GM18867 (cell line): ENCODE results near the gene KLC3.
"Not testable (repeated sequence)": the region's sequence is repeated elsewhere in the genome, so short reads cannot be mapped to it uniquely, and the experiment has no call there.

Experiments
- ATAC-seq: cut with Tn5 transposase; IDR thresholded peaks from one replicate; pipeline ENCODE4 v1.9.1; 2021; ENCODE audit warnings: mild to moderate bottlenecking, moderate library complexity; ENCODE audit not compliant: unreplicated experiment

KLC3 gene

DNA sequence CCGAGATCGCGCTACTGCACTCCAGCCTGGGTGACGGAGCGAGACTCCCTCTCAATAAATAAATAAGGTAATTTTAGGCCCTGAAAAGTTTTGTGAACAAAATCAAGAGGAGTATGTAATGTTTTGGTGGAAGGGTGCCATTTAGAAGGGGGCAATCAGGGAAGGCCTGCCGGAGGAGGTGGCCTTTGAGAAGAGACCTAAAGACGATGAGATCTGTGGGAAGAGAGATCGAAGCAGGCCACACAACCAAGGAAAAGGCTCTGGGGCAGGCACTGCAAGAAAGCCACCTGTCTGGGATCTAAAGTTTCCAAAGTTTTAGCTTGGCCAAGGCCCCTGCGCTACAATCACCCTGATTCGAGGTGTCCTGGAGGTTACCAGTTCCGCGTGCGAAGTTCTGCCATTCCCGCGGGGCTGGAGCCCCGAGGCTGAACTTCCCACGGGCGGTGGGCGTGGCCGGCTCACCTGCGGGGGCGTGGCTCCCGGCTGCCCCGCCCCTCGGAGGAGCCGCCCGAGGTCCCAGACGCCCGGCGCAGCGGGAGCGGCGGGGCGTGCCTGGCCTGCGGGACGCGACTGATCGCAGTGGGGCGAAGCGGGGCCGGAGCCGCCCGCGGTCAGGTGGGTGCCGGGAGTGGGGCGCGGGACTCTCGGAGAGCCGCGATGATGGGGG, at the start of gene KLC3:
TSS of gene KLC3 (plus strand) at position 519 of the 667 bp plus-strand sequence. CDS start 4,792 bp downstream, outside the sequence.
- ATAC-seq: no peak

DNA sequence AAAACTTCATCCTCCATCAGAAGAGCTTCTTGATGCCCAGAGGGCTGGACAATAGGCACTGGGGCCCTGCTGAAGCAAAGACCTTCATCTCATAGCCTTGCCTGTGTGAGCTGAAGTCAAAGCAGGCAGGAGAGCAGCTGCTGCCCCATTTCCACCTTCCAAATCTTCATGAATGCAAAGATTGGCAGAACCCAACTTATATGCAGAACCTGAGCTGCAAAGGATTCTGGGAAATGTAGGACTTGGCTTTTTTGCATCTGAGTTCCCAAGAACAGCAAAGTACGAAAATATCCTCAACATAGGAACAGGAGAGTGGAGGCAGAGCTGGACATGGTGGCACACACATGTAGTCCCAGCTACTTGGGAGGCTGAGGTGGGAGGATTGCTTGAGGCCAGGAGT, 48.7 kb upstream of the KLC3 start:
- ATAC-seq: no peak

DNA sequence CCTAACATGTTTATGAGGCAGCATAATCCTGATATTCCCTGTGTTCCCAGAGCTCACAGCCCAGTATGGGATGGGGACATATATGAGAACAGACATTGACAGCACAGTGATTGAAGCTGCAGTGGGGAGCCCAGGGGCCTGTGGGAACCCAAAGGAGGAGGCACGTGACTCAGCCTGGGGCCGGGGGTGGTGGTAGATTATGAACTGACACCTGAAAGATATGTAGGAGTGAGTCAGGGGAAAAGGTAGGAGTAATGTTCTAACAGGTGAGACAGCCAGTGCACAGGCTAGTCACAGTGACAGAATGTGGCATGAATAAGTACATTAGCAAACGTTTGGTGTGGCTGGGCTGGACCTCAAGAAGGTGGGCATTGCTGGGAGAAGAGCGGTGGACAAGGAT, 46.9 kb upstream of the KLC3 start:
- no peak for ATAC-seq

DNA sequence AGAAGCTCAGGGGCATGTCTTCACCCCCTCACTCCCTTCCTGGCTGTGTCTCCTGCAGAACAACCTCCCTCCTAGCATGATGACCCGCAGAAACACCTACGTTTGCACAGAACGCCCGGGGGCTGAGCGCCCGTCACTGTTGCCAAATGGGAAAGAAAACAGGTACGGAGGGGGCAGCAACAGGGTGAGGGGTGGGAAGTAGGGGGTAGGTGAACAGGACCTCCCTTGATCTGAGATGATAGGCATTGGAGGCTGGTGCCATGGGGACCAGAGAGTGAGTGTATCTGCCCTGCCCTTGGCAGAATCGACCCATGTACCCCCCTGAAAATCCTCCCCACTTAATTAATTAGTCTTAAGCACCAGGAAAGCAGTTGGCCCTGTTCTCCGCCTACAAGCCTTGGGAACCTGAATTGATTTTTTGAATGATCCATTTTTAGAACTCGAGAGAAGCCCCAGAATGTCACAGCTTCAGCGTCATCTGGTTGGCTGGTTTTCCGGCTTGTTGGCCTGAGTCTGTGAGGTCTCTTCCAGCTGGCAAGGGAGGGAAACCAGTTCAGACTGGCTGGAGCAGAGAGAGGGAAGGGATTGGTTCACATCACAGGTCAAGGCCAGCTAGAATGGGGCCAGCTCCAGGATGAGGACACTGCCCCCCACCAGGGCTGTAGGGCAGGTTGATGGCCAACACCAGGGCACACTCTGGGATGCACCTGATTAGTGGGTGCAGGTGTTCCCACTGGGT, 46.1 kb upstream of the KLC3 start:
- no peak for ATAC-seq

DNA sequence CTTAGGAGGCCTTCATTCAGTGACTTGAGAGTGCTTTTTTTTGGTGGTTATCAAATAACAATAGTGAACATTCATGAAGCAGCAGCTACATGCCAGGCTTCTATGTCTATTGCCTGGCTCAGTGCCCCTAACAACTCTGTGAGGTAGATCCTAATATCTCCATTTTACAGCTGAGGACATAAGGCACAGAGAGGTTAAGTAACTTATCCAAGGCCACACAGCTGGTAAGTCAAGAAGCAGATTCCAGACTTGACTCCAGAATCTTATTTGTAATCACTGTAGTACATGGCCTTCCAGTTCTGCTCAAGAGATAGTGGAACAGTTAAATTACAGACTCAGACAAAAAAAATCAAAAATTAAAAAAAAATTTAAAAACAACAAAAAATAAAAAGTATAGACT, 44.7 kb upstream of the KLC3 start:
- ATAC-seq: no peak

DNA sequence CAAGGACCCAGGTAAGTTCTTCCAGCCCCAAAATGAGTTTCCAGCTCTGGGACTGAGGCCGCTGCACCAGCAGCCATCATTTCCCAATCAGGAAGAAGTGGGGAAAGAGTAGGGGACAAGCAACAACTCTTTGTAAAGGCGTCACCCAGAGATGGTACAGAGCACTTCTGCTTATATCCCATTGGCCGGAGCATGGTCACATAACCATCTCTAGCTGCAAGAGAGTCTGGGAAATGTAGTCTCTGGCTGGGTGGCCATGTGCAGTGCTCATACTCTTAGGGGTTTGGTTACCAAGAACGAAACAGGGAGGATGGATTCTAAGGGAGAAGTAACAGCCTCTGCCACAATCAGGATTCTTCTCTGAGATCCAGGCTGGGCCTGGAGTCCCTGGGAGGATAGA, 44.2 kb upstream of the KLC3 start:
- ATAC-seq: no peak

DNA sequence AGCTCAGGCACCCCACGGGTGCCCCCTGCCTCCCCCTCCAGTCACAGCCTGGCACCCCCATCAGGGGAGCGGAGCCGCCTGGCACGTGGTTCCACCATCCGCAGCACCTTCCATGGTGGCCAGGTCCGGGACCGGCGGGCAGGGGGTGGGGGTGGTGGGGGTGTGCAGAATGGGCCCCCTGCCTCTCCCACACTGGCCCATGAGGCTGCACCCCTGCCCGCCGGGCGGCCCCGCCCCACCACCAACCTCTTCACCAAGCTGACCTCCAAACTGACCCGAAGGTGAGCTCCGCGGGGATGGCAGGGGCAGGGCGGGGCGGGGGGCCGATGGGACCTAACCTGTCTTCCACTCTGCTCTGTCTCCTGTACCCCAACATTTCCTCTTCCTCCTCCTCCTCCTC, 42.9 kb upstream of the KLC3 start:
- ATAC-seq: no peak

DNA sequence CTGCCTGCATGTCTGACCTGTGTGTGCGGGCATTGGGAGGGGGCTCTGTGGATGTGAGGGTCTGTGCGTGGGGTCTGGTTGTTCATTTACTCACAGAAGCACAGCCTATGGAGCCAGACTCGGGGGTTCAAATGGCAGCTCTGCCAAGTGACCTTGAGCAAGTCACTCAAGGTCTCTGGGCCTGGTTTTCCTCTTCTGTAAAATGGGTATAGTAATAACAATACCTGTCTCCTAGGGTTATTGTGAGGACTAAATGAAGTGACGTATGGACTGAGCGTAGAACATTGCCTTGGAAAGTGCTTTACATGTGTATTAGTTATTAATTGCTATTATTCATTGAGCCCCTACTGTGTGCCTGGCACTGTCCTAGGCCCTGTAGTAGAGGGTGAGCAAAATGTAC, 42.3 kb upstream of the KLC3 start:
- ATAC-seq: no peak

DNA sequence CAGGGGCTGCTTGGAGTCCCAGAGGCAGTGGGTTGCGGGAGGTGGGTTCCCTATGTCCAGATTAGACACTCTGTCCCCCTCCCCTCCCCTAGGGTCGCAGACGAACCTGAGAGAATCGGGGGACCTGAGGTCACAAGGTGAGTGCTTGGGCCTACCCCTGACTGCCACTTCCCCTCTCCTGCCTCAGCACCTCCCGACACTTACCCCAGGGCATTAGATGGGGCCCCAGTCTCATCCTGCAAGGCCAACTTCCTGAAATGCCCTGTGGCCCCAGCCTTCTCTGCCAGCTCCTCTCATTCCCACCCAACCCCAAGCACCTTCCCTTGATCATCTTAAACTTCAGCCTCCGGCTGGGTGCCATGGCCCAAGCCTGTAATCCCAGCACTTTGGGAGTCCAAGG, 40.8 kb upstream of the KLC3 start:
- ATAC-seq: no peak

DNA sequence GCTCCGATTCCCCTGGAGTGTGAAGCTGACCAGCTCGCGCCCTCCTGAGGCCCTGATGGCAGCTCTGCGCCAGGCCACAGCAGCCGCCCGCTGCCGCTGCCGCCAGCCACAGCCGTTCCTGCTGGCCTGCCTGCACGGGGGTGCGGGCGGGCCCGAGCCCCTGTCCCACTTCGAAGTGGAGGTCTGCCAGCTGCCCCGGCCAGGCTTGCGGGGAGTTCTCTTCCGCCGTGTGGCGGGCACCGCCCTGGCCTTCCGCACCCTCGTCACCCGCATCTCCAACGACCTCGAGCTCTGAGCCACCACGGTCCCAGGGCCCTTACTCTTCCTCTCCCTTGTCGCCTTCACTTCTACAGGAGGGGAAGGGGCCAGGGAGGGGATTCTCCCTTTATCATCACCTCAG, 38.1 kb upstream of the KLC3 start:
- ATAC-seq: no peak

DNA sequence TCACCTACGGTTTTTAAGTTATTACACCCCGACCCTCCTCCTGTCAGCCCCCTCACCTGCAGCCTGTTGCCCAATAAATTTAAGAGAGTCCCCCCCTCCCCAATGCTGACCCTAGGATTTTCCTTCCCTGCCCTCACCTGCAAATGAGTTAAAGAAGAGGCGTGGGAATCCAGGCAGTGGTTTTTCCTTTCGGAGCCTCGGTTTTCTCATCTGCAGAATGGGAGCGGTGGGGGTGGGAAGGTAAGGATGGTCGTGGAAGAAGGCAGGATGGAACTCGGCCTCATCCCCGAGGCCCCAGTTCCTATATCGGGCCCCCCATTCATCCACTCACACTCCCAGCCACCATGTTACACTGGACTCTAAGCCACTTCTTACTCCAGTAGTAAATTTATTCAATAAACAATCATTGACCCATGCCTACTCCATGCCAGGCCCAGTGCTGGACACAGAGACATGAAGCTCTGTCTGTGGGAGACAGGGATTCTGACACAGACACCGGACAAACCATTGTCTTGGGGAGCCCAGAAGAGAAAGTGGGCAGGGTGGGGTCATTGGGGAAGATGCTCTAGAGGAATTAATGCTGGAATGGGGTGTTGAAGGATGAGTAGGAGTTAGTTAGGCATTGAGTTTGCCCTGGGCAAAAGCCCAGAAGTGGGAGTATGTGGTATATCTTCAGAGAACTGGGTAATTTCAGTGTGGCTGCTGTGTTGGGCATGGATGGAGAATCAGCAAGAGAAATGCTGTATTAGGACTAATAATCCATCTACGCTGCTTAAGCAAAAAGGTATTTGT, 37.1 kb upstream of the KLC3 start:
- ATAC-seq: no peak

DNA sequence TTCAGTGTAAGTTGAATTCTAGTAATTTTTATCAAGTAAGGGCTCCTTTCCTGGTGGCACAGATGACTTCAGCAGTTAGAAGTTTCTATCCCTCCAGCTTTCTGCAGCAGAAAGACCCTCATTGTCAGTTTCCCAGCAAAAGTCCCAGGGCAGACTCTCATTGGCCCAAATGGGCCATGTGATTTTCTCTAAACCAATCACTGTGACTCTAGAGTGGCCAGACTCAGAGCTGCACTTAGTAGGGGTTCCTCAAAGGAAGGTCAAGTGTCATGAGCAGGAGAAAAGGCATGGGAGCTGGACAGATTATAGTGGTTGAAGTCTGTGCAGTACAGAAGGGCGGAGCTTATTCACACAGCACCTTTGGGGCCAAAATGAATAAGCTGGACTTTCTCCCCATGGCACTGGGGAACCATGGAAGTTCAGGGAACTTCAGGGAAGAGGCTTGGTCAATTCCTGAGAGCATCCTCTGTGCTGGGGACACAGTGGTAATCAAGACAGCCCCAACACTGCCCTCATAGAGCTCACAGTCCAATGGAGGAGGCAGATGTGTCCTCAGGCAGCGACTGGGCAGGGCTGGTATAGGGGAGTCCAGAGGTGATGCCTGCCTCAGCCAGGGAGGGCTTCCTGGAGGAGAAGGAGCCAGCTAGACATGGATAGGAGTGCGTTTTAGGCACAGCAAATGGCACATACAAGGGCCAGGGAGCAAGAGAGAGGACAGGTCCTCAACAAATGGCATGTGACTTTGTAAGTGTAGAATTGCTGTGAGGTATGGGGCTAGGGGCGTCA, 36.2 kb upstream of the KLC3 start:
- ATAC-seq: no peak

DNA sequence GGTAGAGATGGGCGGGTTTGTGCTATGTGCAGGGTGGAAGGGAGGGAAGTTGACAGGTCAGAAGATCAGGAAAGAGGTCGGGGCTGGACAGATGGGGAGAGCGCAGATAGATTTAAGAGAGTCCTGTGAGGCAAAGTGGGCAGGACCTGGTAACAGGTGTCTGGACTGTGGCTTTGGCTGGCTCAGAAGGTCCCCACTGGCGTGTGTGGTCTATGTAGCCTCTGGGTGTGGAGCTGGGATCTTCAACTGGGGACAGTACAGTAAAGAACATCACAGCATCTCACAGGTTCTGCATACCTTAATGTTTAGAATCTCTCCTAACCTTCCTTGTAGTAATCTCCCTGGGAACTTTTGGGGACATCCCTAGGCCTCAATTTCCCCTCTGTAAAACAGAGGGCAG, 35.5 kb upstream of the KLC3 start:
- ATAC-seq: no peak

DNA sequence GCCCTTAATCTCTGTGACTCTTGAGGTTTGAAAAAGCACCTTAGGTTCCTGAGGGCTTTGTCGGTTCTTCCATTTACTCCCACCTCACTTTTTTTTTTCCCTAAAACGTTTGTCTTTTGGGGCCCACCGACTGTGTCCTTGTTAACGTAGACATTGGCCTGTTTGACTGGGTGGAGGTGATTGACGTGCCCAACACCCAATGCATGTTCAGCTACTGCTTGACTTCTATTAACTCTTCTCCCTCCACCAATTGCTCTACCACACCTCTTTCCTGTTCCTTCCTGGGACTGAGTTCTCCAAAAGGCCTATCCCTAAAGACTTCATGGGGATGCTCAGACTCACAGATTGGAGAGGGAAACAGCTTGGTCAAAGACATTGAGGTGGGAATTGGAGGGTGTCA, 35.1 kb upstream of the KLC3 start:
- no peak for ATAC-seq

DNA sequence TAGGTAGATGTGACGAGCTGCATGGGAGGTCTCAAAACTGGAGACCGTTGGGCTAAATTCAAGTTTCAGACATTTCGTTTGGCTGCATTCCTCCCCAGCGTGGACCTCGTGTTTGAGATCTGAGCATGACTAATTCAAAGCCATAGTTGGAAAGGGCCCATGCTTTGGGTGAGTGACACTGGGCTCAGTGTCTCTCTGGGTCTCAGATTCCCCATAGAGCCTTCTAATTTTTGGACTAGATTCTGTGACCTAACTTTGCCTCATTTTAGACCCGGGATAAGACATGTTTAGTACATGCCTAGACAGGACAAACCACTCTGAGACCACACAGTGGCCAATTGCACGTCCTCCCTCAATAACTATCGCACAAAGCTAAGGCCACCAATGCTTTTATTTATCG, 34.5 kb upstream of the KLC3 start:
- ATAC-seq: no peak

DNA sequence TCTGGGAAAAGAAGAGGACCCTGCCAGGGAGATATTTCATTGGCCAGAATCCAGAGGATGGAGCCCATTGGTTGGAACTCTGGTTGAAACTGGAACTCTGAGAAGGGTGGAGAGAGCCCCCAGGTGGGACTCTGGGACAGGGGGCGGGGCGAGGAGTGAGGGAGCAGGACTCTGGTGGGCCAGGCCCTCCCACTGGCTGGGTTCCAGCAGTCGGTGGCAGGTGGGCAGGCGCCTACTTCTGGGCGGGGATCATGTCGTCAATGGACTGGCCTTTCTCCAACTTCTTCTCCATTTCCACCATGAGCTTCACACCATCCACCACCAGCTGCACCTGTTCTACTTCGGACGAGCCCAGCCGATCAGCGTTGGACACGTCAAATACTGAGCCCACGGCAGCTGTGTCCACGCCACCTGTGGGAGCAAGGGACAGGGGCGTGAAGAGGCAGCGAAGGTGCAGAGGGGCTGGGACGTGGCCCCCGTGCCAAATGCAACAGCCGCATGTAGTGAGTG, 34.0 kb upstream of the KLC3 start:
- no peak for ATAC-seq

DNA sequence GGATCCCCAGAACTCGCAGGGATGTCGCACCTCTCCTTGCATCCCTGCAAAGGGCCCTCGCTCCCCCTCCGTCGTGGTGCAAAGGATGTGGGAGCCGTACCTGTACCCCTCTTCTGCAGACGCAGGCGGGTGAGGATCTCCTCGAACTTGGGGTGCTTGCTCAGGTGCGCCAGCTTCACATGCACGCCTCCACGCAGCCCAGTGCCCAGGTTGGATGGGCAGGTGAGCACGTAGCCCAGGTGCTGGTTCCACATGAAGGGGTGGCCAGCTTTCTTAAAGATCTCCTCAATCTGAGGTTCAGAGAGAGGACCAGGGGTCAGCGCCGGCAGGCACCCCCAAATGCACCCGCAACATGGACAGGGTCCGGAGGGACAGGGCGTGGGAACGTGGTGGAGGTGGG, 33.2 kb upstream of the KLC3 start:
- ATAC-seq: no peak

DNA sequence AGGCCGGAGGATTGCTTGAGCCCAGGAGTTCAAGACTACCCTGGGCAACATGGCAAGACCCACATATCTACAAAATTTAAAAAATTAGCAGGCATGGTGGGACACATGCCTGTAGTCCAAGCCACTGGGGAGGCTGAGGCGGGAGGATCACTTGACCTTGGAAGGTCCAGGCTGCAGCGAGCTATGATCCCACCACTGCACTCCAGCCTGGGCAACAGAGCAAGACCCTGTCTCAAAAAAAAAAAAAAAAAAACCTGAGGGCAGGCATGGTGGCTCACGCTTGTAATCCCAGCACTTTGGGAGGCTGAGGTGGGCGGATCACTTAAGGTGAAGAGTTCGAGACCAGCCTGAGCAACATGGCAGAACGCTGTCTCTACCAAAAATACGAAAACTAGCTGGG, 31.2 kb upstream of the KLC3 start:
- not testable (repeated sequence) for ATAC-seq

DNA sequence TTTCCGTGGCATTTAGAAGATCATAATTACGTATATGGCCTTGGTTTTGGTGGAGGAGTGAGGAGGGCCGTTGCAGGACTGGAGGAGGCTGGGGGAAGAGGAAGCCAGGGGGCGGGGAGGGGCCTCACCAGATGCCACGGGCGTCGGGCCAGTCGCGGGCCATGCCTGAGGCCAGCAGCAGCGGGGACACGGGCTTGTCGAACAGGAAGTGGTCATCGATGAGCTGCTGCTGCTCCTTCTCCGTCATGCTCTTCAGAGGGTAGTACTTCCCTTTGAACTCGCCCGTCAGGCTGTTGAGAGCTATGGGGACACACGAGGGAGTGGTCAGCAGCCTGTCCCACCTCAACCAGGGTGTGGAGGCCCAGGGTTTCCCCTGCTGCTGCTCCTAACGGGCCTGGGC, 28.9 kb upstream of the KLC3 start:
- no peak for ATAC-seq

DNA sequence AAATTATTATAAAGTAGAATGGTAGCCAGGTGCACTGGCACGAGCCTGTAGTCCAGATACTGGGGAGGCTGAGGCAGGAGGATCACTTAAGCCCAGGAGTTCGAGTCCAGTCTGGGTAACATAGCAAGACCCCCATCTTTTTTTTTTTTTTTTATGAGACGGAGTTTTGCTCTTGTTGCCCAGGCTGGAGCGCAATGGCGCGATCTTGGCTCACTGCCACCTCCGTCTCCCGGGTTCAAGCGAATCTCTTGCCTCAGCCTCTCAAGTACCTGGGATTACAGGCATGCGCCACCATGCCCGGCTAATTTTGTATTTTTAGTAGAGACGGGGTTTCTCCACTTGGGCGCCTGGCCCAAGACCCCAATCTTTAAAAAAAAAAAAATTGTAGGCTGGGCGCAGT, 28.3 kb upstream of the KLC3 start:
- ATAC-seq: not testable (repeated sequence)

DNA sequence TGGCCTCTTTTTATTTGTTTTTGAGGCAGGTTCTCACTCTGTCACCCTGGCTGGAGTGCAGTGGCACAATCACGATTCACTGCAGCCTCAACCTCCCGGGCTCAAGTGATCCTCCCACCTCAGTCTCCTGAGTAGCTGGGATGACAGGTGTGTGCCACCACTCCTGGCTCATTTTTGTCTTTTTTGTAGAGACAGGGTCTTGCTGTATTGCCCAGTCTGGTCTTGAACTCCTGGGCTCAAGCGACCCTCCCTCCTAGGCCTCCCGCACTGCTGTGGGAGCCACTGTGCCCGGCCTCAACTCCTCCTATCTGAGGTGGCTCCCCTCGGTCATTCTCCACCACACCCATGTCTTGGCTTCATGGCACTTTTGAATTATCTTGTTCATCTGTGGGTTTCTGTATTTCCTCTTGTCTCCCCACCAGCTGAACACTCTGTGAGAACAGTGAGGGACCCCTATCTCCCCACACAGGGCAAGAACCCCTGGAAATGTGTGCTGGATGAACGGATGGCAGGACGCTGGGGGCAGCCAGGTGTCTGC, 25.8 kb upstream of the KLC3 start:
- ATAC-seq: no peak
